Anterior cingulate cortex (tissue), 58 donors: ENCODE data around the gene UBE2O.

Experiments used
- DNase-seq, 58 donors: peaks; one replicate each; lab custom pipeline; 2025; lab: John Stamatoyannopoulos, UW

UBE2O gene

DNA sequence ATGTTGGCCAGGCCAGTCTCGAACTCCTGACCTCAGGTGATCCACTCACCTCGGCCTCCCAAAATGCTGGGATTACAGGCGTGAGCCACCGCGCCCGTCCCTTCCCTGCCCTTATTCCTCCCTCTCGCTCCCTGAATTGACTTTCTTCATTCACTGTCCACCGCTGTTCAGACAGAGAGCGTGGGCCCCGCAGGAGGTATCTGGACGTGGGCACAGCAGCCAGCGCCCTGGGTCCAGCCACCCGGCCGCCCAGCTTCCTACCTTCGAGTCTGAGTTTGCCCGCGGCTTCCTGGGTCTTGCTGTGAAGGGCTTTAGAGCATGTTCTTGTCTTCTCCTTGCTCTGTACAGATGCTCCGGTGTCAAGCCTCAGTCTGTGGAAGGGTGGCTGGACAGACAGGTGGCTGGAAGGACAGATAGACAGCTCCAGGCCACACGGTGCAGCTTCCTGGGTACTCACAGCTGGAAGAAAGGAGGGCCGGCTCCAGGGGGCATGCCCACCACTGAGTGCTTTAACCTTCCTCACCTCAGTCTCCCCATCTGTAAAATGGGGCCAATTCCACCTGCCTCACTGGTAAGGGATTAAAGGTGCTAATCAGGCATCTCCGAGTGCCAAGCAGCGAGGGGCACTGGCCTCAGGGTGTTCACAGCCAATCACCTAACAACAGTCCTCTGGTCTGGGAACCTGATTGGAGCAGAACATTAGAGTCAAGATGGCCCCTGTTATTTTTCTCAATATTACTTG is 34.7 kb upstream of the UBE2O start:
- no peak for DNase-seq

DNA sequence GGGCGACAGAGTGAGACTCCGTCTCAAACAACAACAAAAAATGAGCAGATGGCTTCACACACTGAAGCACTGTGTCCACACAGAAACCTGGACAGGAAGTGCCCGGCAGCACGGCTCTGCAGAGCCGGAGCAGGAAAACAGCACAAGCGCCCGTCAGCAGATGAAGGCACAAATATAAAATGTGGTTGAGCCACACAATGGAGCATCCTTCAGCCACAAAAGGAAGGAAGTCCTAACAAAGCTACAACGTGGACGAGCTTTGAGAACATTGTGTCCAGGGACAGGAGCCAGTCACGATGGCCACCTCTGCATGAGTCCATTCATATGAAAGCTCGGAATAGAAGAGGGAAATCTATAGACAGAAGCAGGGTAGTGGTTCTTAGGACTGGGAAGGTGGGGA is 32.6 kb upstream of the UBE2O start:
- DNase-seq: peak in 34 of 58 donors; percentile 15 to 67 (median 34)

DNA sequence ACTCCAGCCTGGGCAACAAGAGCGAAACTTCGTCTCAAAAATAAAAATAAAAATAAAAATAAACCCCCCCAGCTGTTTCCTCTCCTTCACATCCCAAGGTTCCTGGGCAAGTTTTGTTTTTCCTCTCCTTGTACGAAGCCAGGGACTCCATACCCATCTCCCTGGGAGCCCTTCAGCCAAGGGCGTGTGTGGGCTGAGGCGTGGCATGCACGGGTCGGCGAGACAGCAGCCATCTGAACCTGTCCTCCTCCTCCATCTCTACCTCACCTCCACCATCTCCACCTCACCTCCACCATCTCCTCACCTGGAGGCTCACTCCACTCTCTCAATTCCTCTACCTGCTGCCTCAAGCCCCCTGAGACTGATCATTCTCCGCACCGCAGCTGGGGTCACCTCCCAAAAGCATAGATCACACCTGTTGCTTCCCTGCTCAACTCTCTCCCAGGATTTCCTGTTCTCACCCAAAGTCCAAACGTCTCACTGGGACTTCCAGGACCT is 31.3 kb upstream of the UBE2O start:
- DNase-seq: no peak

DNA sequence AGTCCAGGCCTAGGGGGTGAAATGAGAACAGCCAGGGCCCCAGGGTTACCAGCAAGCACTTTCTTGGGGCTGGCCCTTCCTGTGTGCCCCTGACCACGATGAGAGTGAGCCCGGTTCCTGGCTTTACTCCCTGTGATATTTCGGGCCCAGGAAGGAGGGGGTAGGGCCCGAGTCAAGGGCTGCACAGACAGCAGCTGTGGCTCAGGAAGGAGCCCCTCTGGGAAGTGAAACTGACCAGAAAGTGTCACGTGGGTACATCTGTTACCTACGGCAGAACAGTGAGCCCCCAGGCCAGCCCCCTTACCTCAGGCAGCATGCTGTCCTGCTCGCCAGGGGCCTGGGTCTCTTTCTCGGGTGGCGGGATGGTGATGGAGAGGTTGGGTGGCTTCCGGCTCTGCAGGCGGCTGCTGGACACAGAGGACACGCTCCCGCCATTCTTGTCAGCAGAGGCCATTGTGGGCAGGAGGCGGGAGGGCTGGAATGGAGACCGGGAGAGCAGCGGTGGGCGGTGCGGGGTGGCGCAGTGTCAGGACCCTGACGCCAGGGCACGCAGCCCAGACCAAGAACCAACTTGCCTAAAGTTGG is 28.2 kb upstream of the UBE2O start:
- peak in 28 of 58 donors; percentile 20 to 70 (median 39) for DNase-seq

DNA sequence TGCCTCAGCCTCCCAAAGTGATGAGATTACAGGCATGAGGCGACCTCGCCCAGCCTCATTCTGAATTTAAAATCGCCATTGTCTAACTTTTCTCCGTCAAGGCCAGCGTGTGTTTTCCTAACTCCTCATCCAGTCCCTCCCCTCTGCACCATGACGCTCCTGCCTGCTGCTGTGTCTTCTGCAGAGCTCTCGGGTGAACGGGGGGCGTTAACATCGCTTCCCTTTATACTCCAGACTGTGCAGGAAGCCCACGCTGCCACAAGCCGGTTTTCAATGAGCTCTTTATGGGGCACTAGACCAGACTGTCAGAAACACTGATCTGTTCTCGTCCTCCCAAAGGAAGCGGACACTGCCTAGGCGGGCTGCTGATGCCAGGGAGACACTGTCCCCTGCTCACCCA is 27.7 kb upstream of the UBE2O start:
- DNase-seq: peak in 7 of 58 donors; percentile 21 to 70 (median 42)

DNA sequence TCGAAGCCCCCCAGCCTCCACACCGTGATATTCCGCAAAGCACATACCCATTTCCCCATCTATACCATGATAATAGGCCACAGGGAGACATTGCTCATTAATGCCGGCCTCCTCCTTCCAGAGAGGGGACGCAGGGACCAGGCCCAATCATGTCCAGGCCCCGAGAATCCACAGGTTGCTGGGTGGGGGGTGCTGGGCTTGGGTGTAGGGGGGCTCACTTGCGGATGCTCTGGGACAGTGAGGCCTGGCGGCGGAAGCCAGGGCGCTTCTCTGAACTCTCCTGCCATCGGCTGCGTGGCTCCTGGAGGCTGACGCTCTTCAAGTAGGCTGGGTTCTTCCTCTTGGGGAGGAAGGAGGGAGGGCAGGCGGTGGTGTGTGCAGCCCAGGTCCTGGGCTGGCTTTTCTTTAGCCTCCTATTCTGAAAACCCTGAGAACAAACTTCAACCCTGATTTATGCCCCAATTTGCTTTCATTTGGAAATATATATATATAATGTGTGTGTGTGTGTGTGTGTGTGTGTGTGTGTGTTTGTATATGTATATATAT is 26.6 kb upstream of the UBE2O start:
- DNase-seq: no peak

DNA sequence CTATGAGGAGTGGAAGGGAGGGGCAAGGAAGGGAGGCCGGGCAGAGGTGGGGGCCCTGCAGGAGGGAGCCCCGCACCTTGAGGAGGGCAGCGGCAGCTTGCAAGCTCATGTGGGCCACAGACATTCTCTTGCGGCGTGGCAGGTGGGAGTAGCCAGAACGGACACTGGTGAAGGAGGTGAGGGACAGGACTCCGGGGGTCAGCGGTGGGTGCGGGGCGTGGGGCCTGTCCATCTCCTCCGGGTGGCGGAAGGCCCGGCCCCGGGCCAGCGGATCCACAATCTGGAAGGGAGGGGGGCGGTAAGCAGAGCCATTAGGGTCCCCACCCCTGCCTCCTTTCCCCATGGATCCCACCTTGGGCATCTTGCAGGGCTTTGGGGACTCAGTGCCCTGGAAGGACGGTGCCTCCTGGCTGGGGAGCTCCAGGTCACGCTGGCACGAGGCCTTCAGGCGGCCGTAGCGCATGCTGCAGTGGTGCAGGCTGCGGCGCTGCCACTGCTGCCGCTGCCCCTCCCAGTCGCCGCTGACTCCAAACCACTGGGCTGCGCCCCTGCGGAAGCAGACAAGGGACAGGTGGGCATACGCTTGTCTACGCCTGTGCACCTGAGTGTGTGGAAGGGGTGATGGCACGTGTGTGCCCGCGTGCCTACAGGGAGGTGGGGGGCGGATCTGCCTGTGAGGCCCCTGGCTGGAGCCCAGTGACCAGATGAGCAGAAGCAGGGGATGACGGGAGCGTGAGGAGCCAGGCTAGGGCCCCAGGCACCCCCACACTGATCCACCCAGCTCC is 26.0 kb upstream of the UBE2O start:
- DNase-seq: no peak

DNA sequence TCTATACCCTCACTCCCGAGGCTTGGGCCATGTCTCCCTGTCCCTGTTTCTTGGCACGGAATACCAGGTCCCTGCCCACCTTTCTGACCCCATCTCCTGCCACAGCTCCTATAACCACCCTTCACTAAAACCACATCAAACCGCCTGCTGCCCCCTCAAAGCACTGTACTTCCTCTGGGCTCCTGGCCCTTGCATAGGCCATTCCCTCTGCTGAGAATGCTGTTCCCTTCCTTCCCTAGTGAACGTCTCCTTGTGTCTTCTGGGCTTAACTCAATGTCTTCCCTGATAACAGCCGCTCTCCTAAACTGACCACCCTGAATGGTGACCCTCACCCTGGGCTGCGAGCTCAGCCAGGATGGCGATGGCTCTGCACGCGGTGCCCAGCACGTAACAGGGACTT is 25.1 kb upstream of the UBE2O start:
- DNase-seq: no peak

DNA sequence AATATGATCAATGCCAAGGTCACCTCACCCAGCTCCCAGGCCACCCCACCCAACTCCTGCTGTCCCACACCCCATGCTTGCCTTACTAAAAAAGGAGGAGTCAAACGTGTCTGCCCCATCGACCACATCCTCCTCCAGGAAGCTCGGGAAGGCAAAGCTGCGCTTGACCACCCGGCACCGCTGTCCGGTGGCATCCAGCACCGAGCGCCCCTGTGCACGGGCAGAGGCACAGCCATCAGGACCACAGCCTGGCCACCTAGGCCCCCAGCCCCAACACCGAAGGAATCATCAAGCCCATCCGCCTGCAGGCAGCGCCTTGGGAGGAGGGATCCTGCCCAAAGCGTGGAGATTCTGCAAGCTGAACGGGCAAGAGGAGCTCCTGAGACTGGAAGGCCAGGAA is 24.6 kb upstream of the UBE2O start:
- DNase-seq: no peak

DNA sequence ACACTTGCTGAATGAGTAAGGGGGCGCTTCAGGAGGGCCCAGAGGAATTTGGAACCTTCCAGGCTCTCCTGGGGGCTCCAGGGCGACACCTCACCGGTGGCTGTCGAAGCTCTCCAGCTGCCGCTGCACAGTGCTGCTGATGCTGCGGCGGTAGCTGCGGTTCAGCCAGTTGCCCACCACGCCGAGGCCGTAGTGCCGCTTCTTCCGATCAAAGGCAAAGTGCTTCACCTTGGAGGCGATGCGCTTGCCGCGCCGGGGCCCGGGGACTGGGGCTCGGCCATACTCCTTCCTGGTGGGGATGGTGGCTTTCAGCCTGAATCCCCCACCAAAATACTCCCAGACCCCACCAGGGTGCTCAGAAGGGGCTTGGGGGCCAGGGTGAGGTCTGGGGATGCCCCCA is 23.8 kb upstream of the UBE2O start:
- DNase-seq: no peak

DNA sequence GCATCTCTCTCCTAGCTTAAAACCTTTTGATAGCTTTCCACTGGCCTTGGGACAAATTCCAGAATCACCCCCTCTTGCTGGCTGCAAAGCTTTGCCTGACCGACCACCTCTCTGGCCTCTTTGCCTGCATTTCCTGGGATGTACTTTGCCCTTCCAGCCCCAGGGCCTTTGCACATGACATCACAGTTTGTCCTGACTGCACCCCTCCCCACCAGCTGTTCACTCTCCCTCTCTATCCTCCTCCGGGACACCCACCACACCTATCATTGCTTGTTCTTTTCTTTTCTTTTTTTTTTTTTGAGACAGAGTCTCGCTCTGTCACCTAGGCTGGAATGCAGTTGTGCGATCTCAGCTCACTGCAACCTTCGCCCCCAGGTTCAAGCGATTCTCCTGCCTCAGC is 22.4 kb upstream of the UBE2O start:
- no peak for DNase-seq

DNA sequence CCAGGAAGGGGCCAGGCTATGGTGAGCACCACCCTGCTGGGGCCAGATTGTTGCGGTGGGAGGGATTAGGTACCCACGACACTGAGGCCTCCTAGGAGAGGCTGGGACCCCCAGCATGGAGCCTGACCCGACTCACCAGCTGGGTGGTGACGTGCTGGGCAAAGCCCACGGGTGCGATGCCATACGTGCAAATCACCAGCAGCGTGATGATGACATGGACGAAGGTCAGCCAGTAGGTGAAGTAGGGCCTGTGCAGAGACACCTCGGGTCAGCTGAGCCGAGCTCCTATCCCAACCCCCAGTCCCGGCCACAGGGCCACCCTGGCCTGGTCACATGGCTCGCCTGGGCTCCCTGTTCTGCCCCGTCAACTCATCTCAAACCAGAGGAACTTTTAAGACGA is 21.9 kb upstream of the UBE2O start:
- no peak for DNase-seq

DNA sequence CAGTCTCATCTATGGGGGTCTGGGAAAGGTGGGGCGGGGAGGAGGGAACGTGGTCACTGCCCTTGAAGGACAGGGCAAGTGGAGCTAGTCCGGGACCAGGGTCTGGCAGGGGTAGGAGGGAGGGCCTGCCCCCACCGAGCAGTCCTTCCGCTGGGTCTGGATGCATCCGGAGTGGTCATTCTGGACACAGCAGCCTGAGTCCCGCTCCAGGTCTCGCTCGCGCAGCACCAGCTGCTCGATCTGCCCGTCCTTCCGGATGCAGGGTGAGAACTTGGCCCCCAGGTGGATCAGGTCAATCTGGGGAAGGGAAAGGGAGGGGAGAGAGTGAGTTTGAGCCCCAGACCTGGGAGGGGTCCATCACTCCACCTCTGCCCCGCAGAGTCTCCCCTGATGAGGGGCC is 21.3 kb upstream of the UBE2O start:
- no peak for DNase-seq

DNA sequence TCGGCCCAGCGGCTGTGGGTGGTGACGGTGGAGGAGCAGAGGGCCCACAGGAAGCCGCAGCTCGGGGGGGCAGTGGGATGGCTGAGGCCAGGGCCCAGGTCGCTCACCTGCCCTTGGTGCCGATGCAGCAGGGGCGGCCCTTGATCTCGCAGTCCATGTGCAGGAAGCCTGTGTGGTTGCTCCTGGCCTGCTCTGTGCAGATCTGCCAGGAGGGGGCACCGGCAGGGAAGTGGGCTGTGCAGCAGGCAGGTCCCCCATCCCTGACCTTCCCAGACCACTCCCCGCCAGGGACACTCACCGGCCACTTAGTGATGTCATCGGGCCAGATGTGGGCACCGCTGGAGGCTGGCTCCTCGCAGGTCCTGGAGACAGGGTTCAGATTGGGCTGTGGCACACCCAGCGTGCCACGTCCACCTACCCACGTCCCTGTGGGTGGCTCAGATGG is 20.6 kb upstream of the UBE2O start:
- DNase-seq: no peak

DNA sequence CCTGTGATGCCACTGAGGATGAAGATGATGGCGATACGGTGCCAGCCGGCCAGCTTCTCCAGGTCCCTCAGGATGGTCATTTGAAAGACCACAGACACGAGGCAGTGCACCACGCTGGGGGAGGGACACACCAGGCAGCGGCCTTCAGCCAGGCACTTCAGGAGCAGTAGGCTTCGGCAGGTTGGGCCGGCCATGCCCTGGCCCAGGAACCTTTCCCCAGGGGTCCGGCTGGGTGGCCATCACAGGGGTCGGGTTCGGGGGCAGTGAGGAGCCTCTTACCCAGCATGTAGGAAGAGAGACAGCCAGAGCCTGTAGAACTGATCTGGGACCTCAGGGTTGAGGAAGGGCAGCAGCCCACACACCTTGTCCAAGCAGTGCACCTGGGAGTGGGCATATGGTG is 19.8 kb upstream of the UBE2O start:
- no peak for DNase-seq

DNA sequence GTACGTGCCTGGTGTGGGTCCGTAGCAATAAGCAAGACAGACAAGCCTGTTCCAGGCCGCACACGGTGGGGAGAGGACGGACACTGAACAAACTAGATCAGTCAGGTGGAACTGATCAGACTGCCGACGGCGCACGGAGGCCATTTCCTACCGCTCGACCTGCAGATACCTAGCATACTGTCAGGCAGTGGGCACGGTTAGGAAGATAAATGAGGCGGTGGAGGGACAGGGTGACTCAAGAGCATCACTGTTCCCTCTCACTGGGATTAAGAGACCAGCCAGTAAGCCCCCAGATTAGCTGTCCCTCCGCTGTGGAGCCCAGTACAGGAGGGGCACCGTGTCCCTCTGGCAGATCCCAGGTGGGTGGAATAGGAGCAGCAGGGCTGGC is 19.3 kb upstream of the UBE2O start:
- no peak for DNase-seq

DNA sequence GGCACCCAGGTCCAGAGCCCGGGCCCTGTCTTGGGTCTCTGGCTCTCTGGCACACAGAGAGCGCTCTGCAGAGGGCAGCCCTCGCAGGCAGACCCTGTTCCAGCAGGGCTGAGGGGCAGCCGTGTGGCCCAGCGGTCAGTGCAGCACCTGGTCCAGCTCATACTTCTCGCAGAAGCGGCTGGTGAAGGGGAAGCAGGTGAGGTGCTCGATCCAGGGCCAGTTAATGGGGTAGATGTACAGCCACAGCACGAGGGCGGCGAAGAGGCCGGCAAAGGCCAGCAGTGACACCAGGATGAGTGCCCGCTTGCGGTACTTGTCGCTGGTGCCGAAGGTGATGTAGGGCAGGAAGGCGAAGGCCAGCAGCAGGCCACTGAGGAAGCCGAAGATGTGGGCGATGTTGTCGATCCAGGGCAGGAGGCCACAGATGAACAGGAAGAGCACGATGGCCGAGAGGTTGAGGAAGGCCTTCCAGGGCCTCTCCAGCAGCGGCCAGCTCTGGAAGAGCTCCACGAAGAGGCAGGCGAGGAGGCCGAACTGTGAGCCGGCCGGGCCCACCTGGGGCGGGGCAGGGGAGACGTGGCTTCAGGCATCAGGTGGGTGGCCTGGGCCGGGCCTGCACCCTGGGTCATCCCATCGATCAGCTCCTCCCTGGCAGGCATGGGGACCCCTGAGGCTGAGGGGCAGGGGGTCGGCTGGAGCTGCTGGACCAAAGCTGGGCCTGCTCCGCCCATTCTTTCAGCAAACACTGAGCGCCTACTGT is 18.7 kb upstream of the UBE2O start:
- no peak for DNase-seq

DNA sequence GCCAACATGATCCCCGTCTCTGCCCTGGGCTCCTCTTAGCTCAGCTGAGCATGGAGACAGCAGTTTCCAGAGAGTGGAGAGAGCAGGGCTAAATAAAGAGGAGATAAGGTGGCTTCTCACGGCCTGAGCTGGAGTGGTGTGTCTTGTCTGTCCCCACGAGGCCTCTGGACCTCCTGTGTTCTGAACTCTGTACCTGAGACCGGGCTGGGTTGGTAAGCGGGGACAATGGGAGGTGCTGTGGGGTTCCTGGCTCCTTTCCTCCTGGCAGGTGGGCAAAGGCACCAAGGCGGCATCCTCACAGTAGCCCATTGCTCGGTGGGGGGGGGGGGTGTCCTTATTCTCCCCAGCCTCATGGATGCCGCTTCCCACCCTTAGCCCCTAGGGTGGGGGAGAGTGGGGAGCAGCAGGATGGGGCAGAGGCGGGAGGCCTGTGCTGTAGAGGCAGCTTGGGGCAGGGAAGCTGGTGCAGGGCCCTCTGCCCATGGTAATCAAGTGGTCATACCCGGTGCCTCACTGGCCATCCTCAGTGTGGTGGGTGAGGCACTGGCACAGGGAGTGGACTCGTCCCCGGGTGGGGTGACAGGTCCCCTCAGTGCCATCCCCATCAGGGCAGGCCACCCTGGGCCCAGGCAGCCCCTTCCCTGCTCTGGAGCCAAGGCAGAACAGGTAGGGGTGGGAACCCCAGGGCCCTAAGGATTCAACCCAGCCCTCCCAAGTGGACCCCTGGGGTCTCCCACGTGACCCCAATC is 17.2 kb upstream of the UBE2O start:
- no peak for DNase-seq

DNA sequence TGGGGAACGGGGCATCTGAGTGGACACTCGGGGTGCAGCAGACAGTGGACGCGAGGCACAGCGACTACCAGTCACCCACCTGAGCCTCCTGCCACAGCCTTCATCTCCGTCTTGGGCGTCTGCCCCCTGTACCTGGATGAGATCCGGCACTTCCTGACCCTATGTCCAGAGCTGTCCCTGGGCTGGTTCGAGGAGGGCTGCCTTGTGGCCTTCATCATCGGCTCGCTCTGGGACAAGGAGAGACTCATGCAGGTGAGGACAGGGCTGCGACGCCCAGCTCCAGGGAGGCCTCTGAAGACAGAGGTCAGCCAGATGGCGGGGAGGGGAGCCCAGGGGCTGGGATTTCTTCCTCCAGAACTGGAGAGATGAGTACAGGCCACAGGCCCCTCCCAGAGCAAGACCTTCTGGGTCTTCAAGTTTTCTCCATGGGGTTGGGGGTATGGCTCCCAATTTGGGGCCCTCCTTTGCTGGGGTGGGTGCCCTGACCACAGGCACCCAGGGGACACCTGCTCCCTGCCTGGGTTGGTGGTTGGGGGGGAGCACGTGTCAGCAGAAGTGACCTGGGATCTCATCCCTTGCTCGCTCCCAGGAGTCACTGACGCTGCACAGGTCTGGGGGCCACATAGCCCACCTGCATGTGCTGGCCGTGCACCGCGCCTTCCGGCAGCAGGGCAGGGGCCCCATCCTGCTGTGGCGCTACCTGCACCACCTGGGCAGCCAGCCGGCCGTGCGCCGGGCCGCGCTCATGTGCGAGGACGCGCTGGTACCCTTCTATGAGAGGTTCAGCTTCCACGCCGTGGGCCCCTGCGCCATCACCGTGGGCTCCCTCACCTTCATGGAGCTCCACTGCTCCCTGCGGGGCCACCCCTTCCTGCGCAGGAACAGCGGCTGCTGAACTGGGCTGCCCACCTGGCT is 16.4 kb upstream of the UBE2O start:
- no peak for DNase-seq
